ENCODE results near the gene PICK1.

PICK1 gene

GRCh38 chr22:38021206-38021605, 36.0 kb upstream of the PICK1 start:
- Histone ChIP-seq H3K27me3 (ENCODE audit: insufficient read depth, low read length) (no peaks in the 10 kb centered on the region), H3K4me3 (ENCODE audit: low read length) (no peak overlapping the region), H3K36me3 (ENCODE audit: insufficient read depth, low read length) (no peaks in the 10 kb centered on the region), H3K27ac (ENCODE audit: low read depth, low read length) (no peak overlapping the region), H3K9me3 (ENCODE audit: insufficient read depth, low read depth, low read length) (no peaks in the 10 kb centered on the region), H3K4me1 (ENCODE audit: insufficient read depth, low read length) (0 out of 2 replicates have a peak, but pooled peaks cover under 1% of the 10 kb centered on the region), H3K9ac (ENCODE audit: low read depth, low read length) (no peak overlapping the region)
- WGBS, result 91% methylated on average over 6 of the region's 6 CpGs

GRCh38 chr22:38023045-38023444, 34.2 kb upstream of the PICK1 start:
- WGBS, result 90% methylated on average over 5 of the region's 6 CpGs
- H3K27me3 ChIP-seq (ENCODE audit: insufficient read depth, low read length), result no peaks in the 10 kb centered on the region

GRCh38 chr22:38025514-38025913, 31.7 kb upstream of the PICK1 start:
- Histone ChIP-seq H3K27me3 (ENCODE audit: insufficient read depth, low read length) (no peaks in the 10 kb centered on the region), H3K4me1 (ENCODE audit: insufficient read depth, low read length) (peaks cover 3% of the 10 kb centered on the region; the same call in 1 of the 2 replicates), H3K27ac (ENCODE audit: low read depth, low read length) (no peak overlapping the region), H3K9ac (ENCODE audit: low read depth, low read length) (no peak overlapping the region), H3K9me3 (ENCODE audit: insufficient read depth, low read depth, low read length) (no peaks in the 10 kb centered on the region), H3K4me3 (ENCODE audit: low read length) (no peak overlapping the region), H3K36me3 (ENCODE audit: insufficient read depth, low read length) (no peaks in the 10 kb centered on the region)
- WGBS, result 91% methylated on average over 8 of the region's 8 CpGs

More at GRCh38 chr22:38023045-38023444, 34.2 kb upstream of the PICK1 start:
- no peaks in the 10 kb centered on the region for H3K4me1 ChIP-seq (ENCODE audit: insufficient read depth, low read length)
- H3K9ac ChIP-seq (ENCODE audit: low read depth, low read length), result no peak overlapping the region
- no peak overlapping the region for H3K4me3 ChIP-seq (ENCODE audit: low read length)
- no peaks in the 10 kb centered on the region for H3K36me3 ChIP-seq (ENCODE audit: insufficient read depth, low read length)
- H3K27ac ChIP-seq (ENCODE audit: low read depth, low read length), result no peak overlapping the region
- no peaks in the 10 kb centered on the region for H3K9me3 ChIP-seq (ENCODE audit: insufficient read depth, low read depth, low read length)

GRCh38 chr22:38026130-38027111, 30.8 kb upstream of the PICK1 start:
- no peak overlapping the region for H3K27ac ChIP-seq (ENCODE audit: low read depth, low read length)
- WGBS, result 87% methylated on average over 13 of the region's 22 CpGs
- H3K4me3 ChIP-seq (ENCODE audit: low read length), result no peak overlapping the region
- H3K36me3 ChIP-seq (ENCODE audit: insufficient read depth, low read length), result no peaks in the 10 kb centered on the region
- no peaks in the 10 kb centered on the region for H3K27me3 ChIP-seq (ENCODE audit: insufficient read depth, low read length)
- no peak overlapping the region for H3K9ac ChIP-seq (ENCODE audit: low read depth, low read length)
- peaks cover 4% of the 10 kb centered on the region for H3K4me1 ChIP-seq (ENCODE audit: insufficient read depth, low read length)
- no peaks in the 10 kb centered on the region for H3K9me3 ChIP-seq (ENCODE audit: insufficient read depth, low read depth, low read length)

- H3K4me1 ChIP-seq (ENCODE audit: insufficient read depth, low read length), result peaks cover 4% of the 10 kb centered on the region
- WGBS, result 91% methylated on average over 9 of the region's 9 CpGs
- H3K9me3 ChIP-seq (ENCODE audit: insufficient read depth, low read depth, low read length), result no peaks in the 10 kb centered on the region
- no peak overlapping the region for H3K9ac ChIP-seq (ENCODE audit: low read depth, low read length)
- H3K4me3 ChIP-seq (ENCODE audit: low read length), result no peak overlapping the region
- H3K27me3 ChIP-seq (ENCODE audit: insufficient read depth, low read length), result no peaks in the 10 kb centered on the region
- H3K36me3 ChIP-seq (ENCODE audit: insufficient read depth, low read length), result no peaks in the 10 kb centered on the region
- H3K27ac ChIP-seq (ENCODE audit: low read depth, low read length), result no peak overlapping the region
Observed at GRCh38 chr22:38027487-38027886, 29.7 kb upstream of the PICK1 start.

GRCh38 chr22:38028344-38029130, 28.7 kb upstream of the PICK1 start:
- peaks cover 11% of the 10 kb centered on the region for H3K4me1 ChIP-seq (ENCODE audit: insufficient read depth, low read length)
- WGBS, result 93% methylated on average over 15 of the region's 15 CpGs
- no peaks in the 10 kb centered on the region for H3K27me3 ChIP-seq (ENCODE audit: insufficient read depth, low read length)
- H3K4me3 ChIP-seq (ENCODE audit: low read length), result no peak overlapping the region
- no peak overlapping the region for H3K27ac ChIP-seq (ENCODE audit: low read depth, low read length)
- no peaks in the 10 kb centered on the region for H3K36me3 ChIP-seq (ENCODE audit: insufficient read depth, low read length)
- H3K9me3 ChIP-seq (ENCODE audit: insufficient read depth, low read depth, low read length), result no peaks in the 10 kb centered on the region
- H3K9ac ChIP-seq (ENCODE audit: low read depth, low read length), result no peak overlapping the region

- no peak overlapping the region for H3K27ac ChIP-seq (ENCODE audit: low read depth, low read length)
- H3K9ac ChIP-seq (ENCODE audit: low read depth, low read length), result no peak overlapping the region
- peaks cover 18% of the 10 kb centered on the region for H3K4me1 ChIP-seq (ENCODE audit: insufficient read depth, low read length)
- H3K4me3 ChIP-seq (ENCODE audit: low read length), result no peak overlapping the region
- no peaks in the 10 kb centered on the region for H3K9me3 ChIP-seq (ENCODE audit: insufficient read depth, low read depth, low read length)
- H3K27me3 ChIP-seq (ENCODE audit: insufficient read depth, low read length), result no peaks in the 10 kb centered on the region
- H3K36me3 ChIP-seq (ENCODE audit: insufficient read depth, low read length), result no peaks in the 10 kb centered on the region
Observed at GRCh38 chr22:38029370-38029769, 27.8 kb upstream of the PICK1 start.

GRCh38 chr22:38029901-38030300, 27.3 kb upstream of the PICK1 start:
- Histone ChIP-seq H3K36me3 (ENCODE audit: insufficient read depth, low read length) (no peaks in the 10 kb centered on the region), H3K27me3 (ENCODE audit: insufficient read depth, low read length) (no peaks in the 10 kb centered on the region), H3K4me3 (ENCODE audit: low read length) (no peak overlapping the region), H3K9me3 (ENCODE audit: insufficient read depth, low read depth, low read length) (no peaks in the 10 kb centered on the region), H3K27ac (ENCODE audit: low read depth, low read length) (no peak overlapping the region), H3K4me1 (ENCODE audit: insufficient read depth, low read length) (peaks cover 22% of the 10 kb centered on the region), H3K9ac (ENCODE audit: low read depth, low read length) (no peak overlapping the region)
- 88% methylated on average over 5 of the region's 5 CpGs for WGBS

GRCh38 chr22:38030311-38031133, 26.7 kb upstream of the PICK1 start:
- Histone ChIP-seq H3K36me3 (ENCODE audit: insufficient read depth, low read length) (no peaks in the 10 kb centered on the region), H3K9ac (ENCODE audit: low read depth, low read length) (no peak overlapping the region), H3K9me3 (ENCODE audit: insufficient read depth, low read depth, low read length) (no peaks in the 10 kb centered on the region), H3K4me3 (ENCODE audit: low read length) (no peak overlapping the region), H3K4me1 (ENCODE audit: insufficient read depth, low read length) (peaks cover 26% of the 10 kb centered on the region), H3K27me3 (ENCODE audit: insufficient read depth, low read length) (no peaks in the 10 kb centered on the region), H3K27ac (ENCODE audit: low read depth, low read length) (no peak overlapping the region)
- 80% methylated on average over 14 of the region's 16 CpGs for WGBS

- Histone ChIP-seq H3K27me3 (ENCODE audit: insufficient read depth, low read length) (no peaks in the 10 kb centered on the region), H3K27ac (ENCODE audit: low read depth, low read length) (no peak overlapping the region), H3K9ac (ENCODE audit: low read depth, low read length) (no peak overlapping the region), H3K36me3 (ENCODE audit: insufficient read depth, low read length) (no peaks in the 10 kb centered on the region), H3K4me1 (ENCODE audit: insufficient read depth, low read length) (peaks cover 26% of the 10 kb centered on the region), H3K4me3 (ENCODE audit: low read length) (no peak overlapping the region), H3K9me3 (ENCODE audit: insufficient read depth, low read depth, low read length) (no peaks in the 10 kb centered on the region)
- WGBS, result 95% methylated on average over 12 of the region's 12 CpGs
Observed at GRCh38 chr22:38031491-38031890, 25.7 kb upstream of the PICK1 start.

Data from HUES64 (cell line).